ENCODE results near the gene ZBTB4. TPM values are rescaled to one million over a fixed set of nuclear protein-coding genes. Genes with fewer than 3 reads are reported as not detected.

The ZBTB4 gene
- total and polyA plus RNA-seq, 9 of the 15 experiments (the other 6 are each of a cell fraction or from before 2014, with no cell fraction given): 0.92 to 6.9 (median 3.3) TPM

GRCh38 chr17:7484919-7485377 lies 5.5 kb upstream of the ZBTB4 start (continued):
- TF ChIP-seq ZBTB40 (IDR thresholded peaks at IDR 0.05): 0 out of 2 replicates have a peak, but pooled peaks have one; percentile 21
- no peak for TF ChIP-seq ZBTB40 (CRISPR knock-in tag; IDR thresholded peaks at IDR 0.05)
- no peak for TF ChIP-seq GABPA (tag; conservative IDR thresholded peaks at IDR 0.05; ENCODE audit: low read depth)
- TF ChIP-seq, protein P1, sequence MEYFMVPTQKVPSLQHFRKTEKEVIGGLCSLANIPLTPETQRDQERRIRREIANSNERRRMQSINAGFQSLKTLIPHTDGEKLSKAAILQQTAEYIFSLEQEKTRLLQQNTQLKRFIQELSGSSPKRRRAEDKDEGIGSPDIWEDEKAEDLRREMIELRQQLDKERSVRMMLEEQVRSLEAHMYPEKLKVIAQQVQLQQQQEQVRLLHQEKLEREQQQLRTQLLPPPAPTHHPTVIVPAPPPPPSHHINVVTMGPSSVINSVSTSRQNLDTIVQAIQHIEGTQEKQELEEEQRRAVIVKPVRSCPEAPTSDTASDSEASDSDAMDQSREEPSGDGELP (CRISPR knock-in tag; IDR thresholded peaks at IDR 0.05; ENCODE audit: borderline replicate concordance): peak; percentile 18; the same call in 1 of the 2 replicates
- no peak for TF ChIP-seq CREM (IDR thresholded peaks at IDR 0.05; ENCODE audit: low read depth)
- TF ChIP-seq HMGN3 (IDR thresholded peaks at IDR 0.05; ENCODE audit: borderline replicate concordance, extremely low read depth, insufficient read length, low read depth, low read length): peak; percentile 2
- TF ChIP-seq ZFX (CRISPR knock-in tag; IDR thresholded peaks at IDR 0.05): peak; percentile 6; the same call in 1 of the 2 replicates
- no peak for TF ChIP-seq GTF2F1 (IDR thresholded peaks at IDR 0.05; ENCODE audit: low read depth, low read length)
- TF ChIP-seq, protein P2, sequence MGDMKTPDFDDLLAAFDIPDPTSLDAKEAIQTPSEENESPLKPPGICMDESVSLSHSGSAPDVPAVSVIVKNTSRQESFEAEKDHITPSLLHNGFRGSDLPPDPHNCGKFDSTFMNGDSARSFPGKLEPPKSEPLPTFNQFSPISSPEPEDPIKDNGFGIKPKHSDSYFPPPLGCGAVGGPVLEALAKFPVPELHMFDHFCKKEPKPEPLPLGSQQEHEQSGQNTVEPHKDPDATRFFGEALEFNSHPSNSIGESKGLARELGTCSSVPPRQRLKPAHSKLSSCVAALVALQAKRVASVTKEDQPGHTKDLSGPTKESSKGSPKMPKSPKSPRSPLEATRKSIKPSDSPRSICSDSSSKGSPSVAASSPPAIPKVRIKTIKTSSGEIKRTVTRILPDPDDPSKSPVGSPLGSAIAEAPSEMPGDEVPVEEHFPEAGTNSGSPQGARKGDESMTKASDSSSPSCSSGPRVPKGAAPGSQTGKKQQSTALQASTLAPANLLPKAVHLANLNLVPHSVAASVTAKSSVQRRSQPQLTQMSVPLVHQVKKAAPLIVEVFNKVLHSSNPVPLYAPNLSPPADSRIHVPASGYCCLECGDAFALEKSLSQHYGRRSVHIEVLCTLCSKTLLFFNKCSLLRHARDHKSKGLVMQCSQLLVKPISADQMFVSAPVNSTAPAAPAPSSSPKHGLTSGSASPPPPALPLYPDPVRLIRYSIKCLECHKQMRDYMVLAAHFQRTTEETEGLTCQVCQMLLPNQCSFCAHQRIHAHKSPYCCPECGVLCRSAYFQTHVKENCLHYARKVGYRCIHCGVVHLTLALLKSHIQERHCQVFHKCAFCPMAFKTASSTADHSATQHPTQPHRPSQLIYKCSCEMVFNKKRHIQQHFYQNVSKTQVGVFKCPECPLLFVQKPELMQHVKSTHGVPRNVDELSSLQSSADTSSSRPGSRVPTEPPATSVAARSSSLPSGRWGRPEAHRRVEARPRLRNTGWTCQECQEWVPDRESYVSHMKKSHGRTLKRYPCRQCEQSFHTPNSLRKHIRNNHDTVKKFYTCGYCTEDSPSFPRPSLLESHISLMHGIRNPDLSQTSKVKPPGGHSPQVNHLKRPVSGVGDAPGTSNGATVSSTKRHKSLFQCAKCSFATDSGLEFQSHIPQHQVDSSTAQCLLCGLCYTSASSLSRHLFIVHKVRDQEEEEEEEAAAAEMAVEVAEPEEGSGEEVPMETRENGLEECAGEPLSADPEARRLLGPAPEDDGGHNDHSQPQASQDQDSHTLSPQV (IDR thresholded peaks at IDR 0.05): 0 out of 2 replicates have a peak, but pooled peaks have one; percentile 47
- 0 out of 2 replicates have a peak, but pooled peaks have one; percentile 10 for TF ChIP-seq CREB1 (IDR thresholded peaks at IDR 0.05)
- no peak for TF ChIP-seq CREB1 (CRISPR knock-in tag; IDR thresholded peaks at IDR 0.05)
- no peak for TF ChIP-seq HLTF (IDR thresholded peaks at IDR 0.05)
- no peak for TF ChIP-seq SMARCA5 (IDR thresholded peaks at IDR 0.05)
- peak in 1 of 2 experiments; percentile 38; a peak in 2 of 4 replicates for TF ChIP-seq HDAC1 (IDR thresholded peaks at IDR 0.05)
- TF ChIP-seq HOXB6 (CRISPR knock-in tag; IDR thresholded peaks at IDR 0.05; ENCODE audit: borderline replicate concordance): no peak
